ENCODE measurements around the gene PROZ.
A peak's percentile ranks its signal among the peaks of the same experiment; 100 is the strongest.
"Not testable (repeated sequence)": the region's sequence is repeated elsewhere in the genome, so short reads cannot be mapped to it uniquely, and the experiment has no call there.

Gene PROZ

DNA sequence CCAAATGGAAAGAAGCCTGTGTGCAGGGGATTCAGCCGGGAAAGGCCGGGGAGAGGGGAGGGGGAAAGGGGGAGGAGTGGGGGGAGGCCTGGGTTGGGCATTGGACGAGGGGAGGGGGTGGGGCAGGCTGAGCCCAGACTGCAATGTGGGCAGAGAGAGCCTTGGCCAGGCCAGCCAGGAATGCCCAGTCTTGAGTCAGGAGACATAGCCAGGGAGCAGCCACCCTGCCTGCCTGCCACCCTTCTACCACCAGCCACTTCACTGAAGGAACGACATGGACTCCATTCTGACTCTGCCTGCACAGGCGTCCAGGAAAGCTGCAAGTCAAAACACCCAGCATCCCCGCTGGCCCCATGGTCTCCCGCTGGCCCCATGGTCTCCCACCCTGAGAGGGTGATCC is 498 bp downstream of the PROZ start:
- DNase-seq = no peak

DNA sequence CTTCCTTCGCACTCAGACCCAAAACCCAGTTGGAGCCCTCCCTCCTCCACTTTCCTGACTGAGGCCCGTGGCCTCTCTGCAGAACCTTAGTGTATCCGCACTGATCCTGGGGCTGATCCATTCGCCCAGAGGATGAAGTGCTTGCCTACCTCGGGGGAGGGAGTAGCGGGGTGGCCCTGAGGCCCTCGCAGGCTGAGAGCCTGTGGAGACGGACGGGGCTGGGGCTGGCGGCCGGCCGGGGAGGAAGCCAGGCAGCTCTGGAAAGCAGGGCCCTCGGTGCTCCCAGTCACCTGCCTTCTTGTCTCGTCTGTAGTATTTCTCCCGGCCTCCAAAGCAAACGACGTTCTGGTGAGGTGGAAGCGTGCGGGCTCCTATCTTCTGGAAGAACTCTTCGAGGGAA is 1.3 kb downstream of the PROZ start:
- no peak for DNase-seq

DNA sequence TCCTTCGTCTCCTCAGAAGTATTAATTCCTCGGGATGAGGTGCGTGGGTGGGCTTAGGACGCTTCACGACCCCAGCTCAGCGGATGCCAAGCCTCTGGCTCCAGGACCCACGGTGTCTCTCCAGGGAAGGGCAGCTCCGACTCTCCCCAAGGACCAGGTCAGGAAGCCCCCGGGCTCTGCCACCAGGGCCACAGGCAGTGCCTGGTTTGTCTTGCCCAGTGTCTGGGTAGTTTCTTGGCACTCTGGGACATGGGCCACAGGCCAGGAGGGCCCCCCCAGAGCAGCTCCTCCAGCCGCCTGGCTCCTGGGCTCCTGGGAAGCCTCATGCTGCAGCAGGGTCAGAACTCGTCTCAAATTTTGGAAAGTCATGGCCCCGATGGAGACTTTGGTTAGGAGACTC is 2.5 kb downstream of the PROZ start:
- no peak for DNase-seq

DNA sequence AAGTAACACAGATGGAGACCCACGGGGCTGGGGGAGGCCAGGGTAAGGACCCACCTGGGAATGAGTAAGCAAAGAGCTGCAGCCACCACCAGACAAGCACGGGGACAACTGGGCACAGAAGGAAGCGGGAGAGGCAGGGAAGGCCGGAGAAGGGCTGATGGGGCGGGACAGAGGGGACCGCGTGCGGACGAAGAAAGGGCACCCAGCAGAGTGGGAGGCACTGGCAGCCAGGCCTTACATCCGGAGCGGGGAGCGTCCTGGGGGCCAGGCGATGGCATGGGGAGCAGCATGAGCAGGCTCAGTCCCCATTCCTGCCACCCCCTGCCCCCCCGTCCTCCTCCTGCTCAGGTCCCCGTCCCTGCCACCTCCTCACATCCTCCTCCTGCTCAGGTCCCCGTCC is 3.0 kb downstream of the PROZ start:
- DNase-seq = peak; percentile 55

DNA sequence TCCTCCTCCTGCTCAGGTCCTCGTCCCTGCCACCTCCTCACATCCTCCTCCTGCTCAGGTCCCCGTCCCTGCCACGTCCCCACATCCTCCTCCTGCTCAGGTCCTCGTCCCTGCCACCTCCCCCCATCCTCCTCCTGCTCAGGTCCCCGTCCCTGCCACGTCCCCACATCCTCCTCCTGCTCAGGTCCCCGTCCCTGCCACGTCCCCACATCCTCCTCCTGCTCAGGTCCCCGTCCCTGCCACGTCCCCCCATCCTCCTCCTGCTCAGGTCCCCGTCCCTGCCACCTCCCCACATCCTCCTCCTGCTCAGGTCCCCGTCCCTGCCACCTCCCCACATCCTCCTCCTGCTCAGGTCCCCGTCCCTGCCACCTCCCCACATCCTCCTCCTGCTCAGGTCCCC is 3.5 kb downstream of the PROZ start:
- DNase-seq = not testable (repeated sequence)

DNA sequence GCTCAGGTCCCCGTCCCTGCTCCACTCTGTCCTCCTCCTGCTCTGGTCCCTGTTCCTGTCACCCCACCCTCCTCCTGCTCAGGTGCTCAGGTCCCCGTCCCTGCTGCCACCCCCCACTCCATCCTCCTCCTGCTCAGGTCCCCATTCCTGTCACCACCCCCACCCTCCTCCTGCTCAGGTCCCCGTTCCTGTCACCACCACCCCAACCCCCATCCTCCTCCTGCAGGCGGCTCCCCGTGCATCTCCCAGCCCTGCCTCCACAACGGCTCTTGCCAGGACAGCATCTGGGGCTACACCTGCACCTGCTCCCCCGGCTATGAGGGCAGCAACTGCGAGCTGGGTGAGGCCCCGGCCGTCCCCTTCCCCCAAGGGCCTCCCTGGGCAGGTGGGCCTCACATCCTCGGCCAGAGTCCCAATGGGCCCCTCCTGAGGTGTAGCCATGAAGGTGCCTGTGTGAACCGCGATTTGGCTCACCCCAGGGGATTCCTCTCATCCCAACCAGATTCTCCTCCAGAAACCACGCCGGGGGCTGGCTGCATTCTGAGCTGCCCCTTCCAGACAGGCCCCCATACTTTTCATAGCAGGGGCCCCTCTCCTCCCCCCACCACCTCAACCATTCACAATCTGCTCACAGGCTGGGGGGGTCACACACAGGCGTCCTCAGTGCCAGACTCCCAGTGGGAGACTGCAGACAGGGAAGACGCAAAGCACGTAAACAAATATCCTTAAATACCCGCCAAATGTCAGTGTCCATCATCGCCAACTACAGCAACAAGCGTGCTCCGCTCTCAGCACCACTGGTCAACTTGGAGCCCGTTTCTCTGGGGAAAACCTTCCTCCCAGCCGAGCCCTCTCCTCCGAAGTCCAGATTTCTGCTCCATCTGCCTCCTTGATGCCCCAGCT is 4.6 kb downstream of the PROZ start:
- DNase-seq = peak; percentile 67

DNA sequence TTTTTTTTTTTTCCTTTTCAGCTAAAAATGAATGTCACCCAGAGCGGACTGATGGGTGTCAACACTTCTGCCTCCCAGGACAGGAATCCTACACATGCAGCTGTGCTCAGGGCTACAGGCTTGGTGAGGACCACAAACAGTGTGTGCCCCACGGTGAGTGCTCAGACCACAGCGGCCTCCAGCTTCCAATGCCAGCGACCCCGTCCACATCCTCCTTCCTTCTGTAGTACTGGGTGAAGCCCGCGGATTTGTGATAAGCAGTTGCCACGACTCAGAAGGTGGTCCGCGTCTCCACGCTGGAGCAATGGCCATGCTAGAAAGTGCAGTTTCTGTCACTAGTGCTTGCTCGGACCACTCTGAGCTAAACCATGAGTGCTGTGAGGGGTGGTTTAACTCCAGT is 6.0 kb downstream of the PROZ start:
- no peak for DNase-seq

DNA sequence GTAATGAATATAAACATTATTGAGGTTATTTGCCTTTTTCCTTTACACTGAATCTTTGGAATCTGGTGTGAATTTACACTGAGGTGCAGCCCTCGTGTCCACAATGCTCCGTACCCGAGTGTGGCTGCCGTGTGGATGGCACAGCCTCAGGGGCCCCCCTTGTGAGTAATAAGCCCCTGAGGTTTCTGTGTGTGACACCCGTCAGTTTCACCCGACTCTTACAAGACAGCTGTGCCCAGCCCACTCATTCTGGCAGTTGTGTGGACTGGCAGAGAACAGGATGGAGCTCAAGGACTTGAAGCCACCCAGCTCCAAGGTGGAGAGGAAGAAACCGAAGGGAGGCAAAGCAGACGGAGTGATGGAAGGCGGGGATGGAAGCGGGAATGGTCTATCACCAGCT is 7.8 kb downstream of the PROZ start:
- DNase-seq = no peak

DNA sequence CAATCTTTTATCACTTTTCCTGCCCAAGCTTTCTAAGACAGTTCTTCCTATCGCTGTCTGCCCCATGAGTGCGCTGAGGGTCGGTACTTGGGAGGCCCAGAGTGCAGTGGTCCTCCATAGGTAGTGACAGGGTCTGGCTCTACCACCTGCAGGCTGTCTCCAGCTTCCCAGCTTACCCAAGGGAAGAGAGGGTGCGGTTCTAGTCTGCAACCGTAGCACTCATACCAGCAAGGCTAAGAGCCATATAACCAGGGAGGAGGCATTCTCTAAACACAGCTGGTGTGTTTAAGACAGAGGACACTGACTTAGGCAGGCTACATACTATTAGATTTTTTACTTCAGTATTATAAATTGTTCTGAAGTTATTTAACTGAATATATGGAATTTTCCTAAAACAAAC is 8.2 kb downstream of the PROZ start:
- no peak for DNase-seq

DNA sequence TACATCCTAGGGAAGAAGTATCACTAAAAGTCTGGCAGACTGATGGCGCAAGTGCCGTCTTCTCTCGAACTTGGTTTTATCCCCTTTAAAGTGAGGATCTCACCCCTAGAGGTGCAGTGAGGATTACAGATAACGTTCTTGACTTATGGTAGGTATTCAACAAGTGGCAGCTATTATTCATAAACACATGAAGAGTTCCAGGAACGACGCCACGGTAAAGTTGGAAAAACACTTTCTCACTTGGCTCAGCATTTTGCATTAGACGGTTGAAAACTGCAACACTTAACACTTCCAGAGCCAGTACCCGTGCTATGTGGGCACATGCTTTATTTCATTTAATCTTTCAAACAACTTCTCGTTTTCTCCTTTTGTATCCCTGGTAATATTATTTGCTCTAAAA is 8.7 kb downstream of the PROZ start:
- no peak for DNase-seq

DNA sequence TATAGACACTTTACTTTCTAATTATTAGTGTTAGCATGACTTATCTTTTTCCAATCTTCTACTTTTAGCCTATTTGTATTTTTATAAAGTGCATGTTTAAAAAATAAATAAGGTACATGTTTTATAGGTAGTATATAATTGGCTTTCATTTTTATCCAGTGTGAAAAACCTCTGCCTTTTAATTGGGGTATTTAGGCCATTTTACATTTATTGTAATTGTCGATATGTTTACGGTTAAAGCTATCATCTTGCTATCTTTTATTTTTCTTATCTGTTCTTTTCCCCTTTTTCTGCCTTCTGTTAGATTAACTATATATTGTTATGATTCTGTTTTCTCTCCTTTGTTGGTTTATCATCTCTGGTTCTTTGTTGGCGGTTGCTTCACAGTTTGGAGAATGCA is 9.1 kb downstream of the PROZ start:
- no peak for DNase-seq

DNA sequence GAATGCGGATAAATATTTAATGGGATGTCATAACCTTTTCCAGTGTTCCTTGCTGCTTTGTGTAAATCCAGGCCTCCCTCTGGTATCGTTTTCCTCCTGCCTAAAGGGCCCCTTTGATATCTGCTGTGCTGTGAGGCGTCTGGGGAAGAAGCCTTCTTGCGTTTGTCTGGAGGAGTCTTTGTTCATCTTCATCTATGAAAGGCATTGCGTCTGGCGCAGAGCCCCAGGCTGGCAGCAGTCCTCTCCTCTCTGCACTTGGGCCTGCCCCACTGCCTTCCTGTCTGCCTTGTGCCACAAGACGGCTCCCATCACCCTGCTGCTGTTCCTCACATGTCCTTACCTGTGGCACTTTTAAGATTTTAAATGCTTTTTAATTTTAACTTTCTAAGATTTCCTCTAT is 9.8 kb downstream of the PROZ start:
- no peak for DNase-seq

DNA sequence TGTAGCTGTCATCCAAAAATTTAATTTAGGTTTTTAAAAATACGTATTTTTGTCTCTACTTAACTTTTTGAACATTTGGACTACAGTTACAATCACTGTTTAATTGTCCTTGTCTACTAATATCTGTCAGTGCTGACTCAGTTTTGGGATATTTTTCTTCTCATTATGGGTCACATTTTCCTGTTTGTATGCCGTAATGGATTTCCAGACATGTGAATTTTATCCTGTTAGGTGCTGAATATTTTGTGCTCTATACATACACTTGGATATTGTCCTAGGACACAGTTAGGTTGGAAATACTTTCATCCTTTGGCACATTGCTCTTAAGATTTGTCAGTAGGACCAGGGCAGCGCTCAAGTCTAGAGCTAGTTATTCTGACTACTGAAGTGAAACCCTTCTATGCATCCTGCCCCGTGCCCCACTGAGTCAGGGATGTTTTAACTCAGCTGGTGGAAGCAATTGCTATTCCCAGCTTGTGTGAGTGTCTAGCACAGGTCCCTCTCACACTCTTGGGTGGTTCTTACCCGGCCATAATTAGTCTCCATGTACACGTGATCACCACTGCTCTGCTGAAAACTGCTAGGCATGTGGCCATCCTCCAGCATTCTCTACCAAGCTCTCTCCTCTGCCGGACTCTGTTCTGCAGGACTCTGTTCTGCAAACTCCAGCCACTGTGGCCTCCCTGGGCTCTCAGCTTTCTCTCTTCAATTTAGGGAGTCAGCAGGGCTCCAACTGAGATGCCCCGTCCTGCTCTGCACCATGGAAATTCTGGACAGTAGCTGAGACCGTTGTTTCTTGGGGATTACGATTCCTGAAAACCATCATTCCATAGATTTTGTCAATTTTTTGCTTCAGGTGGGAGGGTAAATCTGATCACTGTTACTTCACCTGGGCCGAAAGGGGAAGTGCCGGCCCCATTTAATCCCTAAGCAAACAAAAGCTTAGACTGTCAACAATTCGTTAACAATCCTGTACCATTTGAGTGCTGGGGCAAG is 11.1 kb downstream of the PROZ start:
- peak; percentile 78 for DNase-seq

DNA sequence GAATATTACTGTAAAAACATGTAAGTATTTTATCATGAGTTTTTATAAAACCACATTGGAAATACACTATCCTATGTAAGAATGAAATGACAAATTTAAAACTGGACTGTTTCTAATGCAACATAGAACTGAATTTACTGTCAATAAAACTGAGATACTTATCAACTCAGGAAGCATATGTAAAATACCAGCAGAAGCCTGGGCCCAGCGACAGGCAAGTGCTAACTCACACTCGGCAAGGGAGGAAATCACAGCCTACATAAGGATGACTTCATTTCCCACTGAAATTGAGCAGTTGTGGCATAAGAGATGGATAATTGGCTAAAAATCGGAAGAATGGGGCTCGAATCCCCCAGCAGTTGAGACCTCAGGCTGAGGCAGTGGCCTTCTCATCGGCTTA is 12.1 kb downstream of the PROZ start:
- DNase-seq = no peak

DNA sequence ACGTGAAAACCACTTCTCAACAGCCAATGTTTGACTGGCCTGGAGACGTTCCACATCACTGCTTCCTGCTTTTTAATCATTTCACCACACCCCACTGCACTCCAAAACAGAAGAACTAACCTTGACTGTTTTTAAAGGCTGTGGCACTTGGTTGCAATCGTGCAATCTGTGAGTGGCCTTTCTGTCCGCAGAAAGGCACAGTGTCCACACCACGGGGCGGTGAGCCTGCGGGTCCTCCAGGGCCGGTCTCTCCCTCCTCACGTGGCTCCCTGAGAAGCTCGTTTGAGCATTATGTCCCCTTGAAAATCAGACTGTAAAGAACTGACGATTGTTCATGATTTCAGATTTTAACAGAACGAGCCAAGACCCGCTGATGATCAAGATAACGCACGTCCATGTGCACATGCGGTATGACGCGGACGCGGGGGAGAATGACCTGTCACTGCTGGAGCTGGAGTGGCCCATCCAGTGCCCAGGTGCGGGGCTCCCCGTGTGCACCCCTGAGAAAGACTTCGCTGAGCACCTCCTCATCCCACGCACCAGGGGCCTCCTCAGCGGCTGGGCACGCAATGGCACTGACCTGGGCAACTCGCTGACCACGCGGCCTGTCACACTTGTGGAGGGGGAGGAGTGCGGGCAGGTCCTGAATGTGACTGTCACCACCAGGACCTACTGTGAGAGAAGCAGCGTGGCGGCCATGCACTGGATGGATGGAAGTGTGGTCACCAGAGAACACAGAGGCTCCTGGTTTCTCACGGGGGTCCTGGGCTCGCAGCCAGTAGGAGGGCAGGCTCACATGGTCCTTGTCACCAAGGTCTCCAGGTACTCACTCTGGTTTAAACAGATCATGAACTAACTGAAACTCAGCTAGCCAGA is 13.0 kb downstream of the PROZ start:
- DNase-seq = no peak

DNA sequence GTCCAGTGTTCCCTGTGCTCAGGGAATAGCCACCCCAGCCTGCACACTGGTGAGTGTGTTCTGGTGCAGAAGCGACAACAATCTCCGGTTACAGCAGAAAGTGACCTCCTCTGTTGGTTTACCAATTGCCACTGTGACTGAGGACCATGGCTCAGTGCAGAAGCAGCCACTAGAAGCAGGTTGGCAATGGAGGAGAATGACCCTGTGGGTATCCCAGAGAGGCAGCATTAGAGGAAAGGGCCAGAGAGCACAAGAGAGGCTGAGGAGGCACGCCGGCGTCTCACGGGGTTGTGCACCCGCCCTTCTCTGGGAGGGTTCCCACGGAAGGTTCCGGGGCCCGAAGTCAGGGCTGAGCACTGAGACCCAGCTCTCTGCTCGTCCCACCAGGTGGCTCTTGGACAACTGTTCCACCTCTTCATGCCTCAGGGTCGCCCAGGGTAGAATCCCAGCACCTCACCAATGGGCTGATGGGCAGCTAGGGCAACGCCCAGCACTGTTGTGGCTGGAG is 14.0 kb downstream of the PROZ start:
- DNase-seq = no peak

DNA sequence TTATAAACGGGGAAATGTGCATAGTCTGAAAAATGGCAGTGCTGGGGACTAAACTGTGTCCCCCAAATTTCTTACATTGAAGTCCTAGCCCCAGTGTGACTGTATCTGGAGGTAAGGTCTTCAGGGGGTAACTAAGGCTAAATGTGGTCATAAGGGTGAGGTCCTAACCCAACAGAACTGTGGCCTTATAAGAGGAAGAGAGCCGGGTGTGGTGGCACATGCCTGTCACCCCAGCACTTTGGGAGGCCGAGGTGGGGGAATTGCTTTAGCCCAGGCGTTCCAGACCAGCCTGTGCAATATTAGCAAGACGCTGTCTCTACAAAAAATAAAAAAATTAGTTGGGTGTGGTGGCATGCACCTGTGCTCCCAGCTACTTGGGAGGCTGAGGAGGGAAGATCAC is 17.8 kb downstream of the PROZ start:
- DNase-seq = no peak

DNA sequence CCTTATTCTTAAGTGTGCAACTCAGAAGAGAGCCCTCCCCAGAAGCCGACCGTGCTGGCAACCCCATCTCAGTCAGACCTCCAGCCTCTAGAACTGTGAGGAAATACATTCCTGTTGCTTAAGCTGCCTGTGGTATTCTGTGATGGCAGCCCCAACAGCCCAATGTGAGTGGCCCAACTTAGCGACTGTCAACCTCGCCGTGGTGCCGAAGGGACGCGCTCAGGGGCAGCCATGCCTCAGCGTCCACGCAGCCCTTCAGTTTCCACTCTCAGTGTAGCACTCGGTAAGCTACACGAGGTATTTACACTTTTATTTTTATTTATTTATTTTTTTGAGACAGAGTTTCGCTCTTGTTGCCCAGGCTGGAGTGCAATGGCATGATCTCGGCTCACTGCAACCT is 18.4 kb downstream of the PROZ start:
- DNase-seq = no peak

DNA sequence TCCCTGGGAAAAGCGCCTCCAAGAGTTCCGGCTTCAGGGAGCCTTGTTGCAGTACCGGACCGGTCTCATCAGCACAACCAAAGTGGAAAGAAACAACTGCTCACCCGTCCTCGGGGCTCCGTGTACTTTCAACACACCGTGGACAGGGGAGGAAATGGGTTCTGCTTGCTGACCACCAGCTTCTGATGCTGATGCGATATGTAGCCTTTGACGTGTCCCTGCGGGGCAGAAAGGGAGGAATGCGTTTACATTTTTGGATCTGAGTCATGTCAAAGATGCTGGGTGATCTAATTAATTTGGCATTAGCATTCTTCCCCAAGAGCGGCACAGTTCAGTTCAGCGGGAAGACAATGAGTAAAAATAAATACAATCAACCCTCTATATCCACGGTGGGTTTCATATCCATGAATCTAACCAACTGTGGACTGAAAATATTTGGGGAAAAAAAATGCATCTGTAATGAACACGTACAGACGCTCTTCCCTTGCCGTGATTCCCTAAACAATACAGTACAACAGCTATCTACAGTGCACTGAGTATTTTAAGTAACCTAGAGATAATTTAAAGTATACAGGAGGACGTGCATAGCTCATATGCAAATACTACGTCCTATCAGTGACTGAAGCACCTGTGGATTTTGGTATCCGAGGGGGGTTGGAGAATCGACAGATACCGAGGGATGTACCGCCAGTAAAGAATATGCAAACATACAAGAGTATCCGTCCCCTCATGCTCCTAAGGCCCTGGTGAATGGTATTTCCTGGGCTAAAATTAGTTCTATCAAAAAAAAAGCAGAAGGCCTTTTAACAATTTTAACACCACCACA is 19.8 kb downstream of the PROZ start:
- no peak for DNase-seq

DNA sequence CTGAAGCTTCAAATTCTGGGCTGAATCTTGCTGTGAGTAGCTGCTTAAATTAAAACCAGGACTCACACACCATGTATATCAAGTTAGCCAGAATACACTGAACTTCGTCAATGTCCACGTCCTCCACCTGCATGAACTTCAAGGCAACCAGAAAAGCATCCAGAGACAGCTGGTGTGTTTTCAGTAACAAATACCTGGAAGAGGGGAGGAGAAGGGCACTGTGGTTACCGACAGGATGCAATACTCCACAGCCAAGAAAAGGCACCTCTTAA is 20.4 kb downstream of the PROZ start:
- DNase-seq = no peak

DNA sequence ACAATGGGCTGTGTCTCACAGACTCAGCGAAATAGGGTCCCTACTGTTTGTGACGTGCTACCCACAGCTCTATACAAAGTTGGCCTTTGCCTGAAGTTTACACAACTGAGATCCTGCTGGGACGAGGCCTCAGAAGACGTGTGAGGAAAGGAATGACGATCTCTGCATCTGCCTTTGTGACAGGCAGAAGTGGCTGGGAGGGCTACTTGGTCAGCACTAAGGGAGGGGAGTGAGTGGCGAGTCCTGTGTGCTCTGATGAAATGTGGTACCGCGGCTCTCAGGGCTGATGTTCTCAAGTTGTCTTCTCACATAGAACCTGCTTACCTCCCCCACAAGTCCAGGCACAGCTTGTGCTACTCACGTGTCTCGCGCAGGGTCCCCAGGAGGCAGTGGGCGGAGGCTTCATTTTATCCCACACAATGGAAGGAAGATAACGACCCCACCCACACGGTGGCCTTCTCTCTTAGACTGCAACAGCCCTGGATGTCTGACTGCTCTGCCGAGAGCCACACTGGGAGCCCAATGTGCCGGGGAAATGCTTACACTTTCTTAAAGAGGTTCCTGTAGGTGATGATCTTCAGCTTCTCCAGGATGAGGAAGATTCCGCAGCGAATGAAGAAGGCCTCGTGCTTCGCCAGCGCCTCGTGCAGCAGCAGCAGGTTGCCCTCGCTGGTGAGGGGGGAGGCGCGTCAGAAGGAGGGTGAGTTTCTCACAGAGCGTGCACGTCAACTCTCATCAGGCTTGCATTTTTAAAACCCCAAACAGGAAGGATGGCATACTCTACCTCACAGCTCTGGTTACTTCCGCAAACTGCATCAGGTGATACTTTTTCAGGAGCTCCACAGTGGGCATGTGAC is 21.2 kb downstream of the PROZ start:
- DNase-seq = no peak
